Prostate gland (tissue), 2 donors: ENCODE data around the gene ZNRF3. TPM values are rescaled to one million over a fixed set of nuclear protein-coding genes. Genes with fewer than 3 reads are reported as not detected.

ENCODE experiments used
- DNase-seq: peaks from one replicate; pipeline ENCODE4 v3.0.0-alpha.2; 2019; ENCODE audit warnings: low spot score
- H3K27ac ChIP-seq, 2 donors: fragments of 200-600 bp; sonication (generic); 2 replicates each; pipeline ENCODE4 v1.5.1; 2017 to 2019
- H3K27me3 ChIP-seq: fragments of 200-600 bp; sonication (generic); replicated peaks from 2 replicates; pipeline ENCODE4 v1.5.1; 2019; ENCODE audit not compliant: insufficient read depth
- H3K36me3 ChIP-seq, 2 donors: fragments of 200-600 bp; sonication (generic); 1 replicate in 1 of 2; 2 replicates in 1 of 2; pipeline versions ENCODE4 v1.5.1 to v1.8.1; 2017 to 2019
- H3K4me1 ChIP-seq: fragments of 200-600 bp; sonication (generic); replicated peaks from 2 replicates; pipeline ENCODE4 v1.5.1; 2019
- H3K4me3 ChIP-seq, 2 donors: fragments of 200-600 bp; sonication (generic); 2 replicates each; pipeline ENCODE4 v1.5.1; 2017 to 2019
- H3K9me3 ChIP-seq: fragments of 200-600 bp; sonication (generic); 2 replicates; pipeline ENCODE4 v1.5.1; 2017
- CTCF ChIP-seq, 4 experiments: fragments of 200-600 bp in 2 of 4; fragments of 450-650 bp in 2 of 4; sonication (generic) in 2 of 4; IDR thresholded peaks; 1 replicate in 3 of 4; 2 replicates in 1 of 4; pipeline ENCODE4 v1.5.1; 2016 to 2019; ENCODE audit warnings: antibody characterized with exemption in 4 of 4, mild to moderate bottlenecking in 2 of 4, moderate library complexity in 2 of 4
- POLR2A ChIP-seq: fragments of 450-650 bp; IDR thresholded peaks from one replicate; pipeline ENCODE4 v1.6.1; 2016; ENCODE audit warnings: antibody characterized with exemption, mild to moderate bottlenecking
- POLR2AphosphoS5 ChIP-seq: sonication (generic); formaldehyde crosslinking; IDR thresholded peaks from one replicate; pipeline ENCODE4 v1.6.1; 2017; ENCODE audit warnings: antibody characterized with exemption
- WGBS: methylation state at CpG from one replicate; pipeline ENCODE4 v1.1.5; 2018; 5-methylcytosine and 5-hydroxymethylcytosine counted together
- intact Hi-C: fragments of 100-400 bp; cut with DNase I; formaldehyde crosslinking; loops from one replicate; pipeline ENCODE4 v1.14.2; 2022
- total RNA-seq, 2 donors: library from RNA; depleted of rRNA; stranded (reverse); fragments of >200 nt; gene quantifications; one replicate each; pipeline ENCODE4 v1.1.0, GENCODE V29; 2016

ZNRF3 gene
- total RNA-seq, 2 donors from 2014 or later = 38.5 to 46.1 TPM

GRCh38 chr22:28938286-28938833, 55.0 kb downstream of the ZNRF3 start:
- intact Hi-C loops = loop anchor here (5.0 kb wide), 1 partner anchor 51 kb away; no protein-coding TSS in a partner anchor
- 76% methylated on average over 4 of the region's 4 CpGs for WGBS
- Histone ChIP-seq H3K27me3 (no peaks in the 10 kb centered on the region), H3K4me3 (no peak overlapping the region), H3K36me3 (no peaks in the 10 kb centered on the region), H3K27ac (no peak overlapping the region), H3K4me1 (no peaks in the 10 kb centered on the region), H3K9me3 (no peaks in the 10 kb centered on the region)
- no peak for DNase-seq
- TF ChIP-seq POLR2AphosphoS5 (no peak), CTCF (IDR thresholded peaks at IDR 0.05) (no peak), POLR2A (no peak)

GRCh38 chr22:28939394-28939793, 56.0 kb downstream of the ZNRF3 start:
- no peak for DNase-seq
- no peaks in the 10 kb centered on the region for H3K36me3 ChIP-seq
- H3K4me3 ChIP-seq = no peak overlapping the region
- no peak overlapping the region for H3K27ac ChIP-seq
- peaks cover 4% of the 10 kb centered on the region for H3K4me1 ChIP-seq
- TF ChIP-seq CTCF (IDR thresholded peaks at IDR 0.05) = no peak
- no peak for TF ChIP-seq POLR2A
- TF ChIP-seq POLR2AphosphoS5 = no peak
- intact Hi-C loops = loop anchor here (5.0 kb wide), 1 partner anchor 52 kb away; no protein-coding TSS in a partner anchor
- H3K9me3 ChIP-seq = no peaks in the 10 kb centered on the region
- 56% methylated on average over 6 of the region's 6 CpGs for WGBS
- no peaks in the 10 kb centered on the region for H3K27me3 ChIP-seq

GRCh38 chr22:28939932-28940331, 56.6 kb downstream of the ZNRF3 start:
- DNase-seq = no peak
- TF ChIP-seq POLR2A = no peak
- TF ChIP-seq POLR2AphosphoS5 = no peak
- TF ChIP-seq CTCF (IDR thresholded peaks at IDR 0.05) = no peak
- H3K9me3 ChIP-seq = no peaks in the 10 kb centered on the region
- no peak overlapping the region for H3K27ac ChIP-seq
- no peak overlapping the region for H3K4me3 ChIP-seq
- H3K27me3 ChIP-seq = no peaks in the 10 kb centered on the region
- no peaks in the 10 kb centered on the region for H3K36me3 ChIP-seq
- intact Hi-C loops = loop anchor here (5.0 kb wide), 1 partner anchor 53 kb away; no protein-coding TSS in a partner anchor
- WGBS = 30% methylated on average over 2 of the region's 2 CpGs
- peaks cover 4% of the 10 kb centered on the region for H3K4me1 ChIP-seq

- intact Hi-C loops = no loop called here
- Histone ChIP-seq H3K4me3 (no peak overlapping the region), H3K4me1 (peaks cover 4% of the 10 kb centered on the region), H3K9me3 (no peaks in the 10 kb centered on the region), H3K36me3 (no peaks in the 10 kb centered on the region), H3K27me3 (no peaks in the 10 kb centered on the region), H3K27ac (no peak overlapping the region)
- TF ChIP-seq POLR2A (no peak), CTCF (IDR thresholded peaks at IDR 0.05) (no peak), POLR2AphosphoS5 (no peak)
- no peak for DNase-seq
- 71% methylated on average over 5 of the region's 5 CpGs for WGBS
Measured at GRCh38 chr22:28940441-28940840, 57.1 kb downstream of the ZNRF3 start.

GRCh38 chr22:28942333-28942732, 59.0 kb downstream of the ZNRF3 start:
- H3K27me3 ChIP-seq = no peaks in the 10 kb centered on the region
- H3K36me3 ChIP-seq = no peaks in the 10 kb centered on the region
- no peaks in the 10 kb centered on the region for H3K9me3 ChIP-seq
- H3K4me1 ChIP-seq = peaks cover 4% of the 10 kb centered on the region
- H3K27ac ChIP-seq = no peak overlapping the region
- TF ChIP-seq CTCF (IDR thresholded peaks at IDR 0.05) (no peak), POLR2AphosphoS5 (no peak), POLR2A (no peak)
- WGBS = 97% methylated on average over 5 of the region's 5 CpGs
- intact Hi-C loops = no loop called here
- no peak overlapping the region for H3K4me3 ChIP-seq
- no peak for DNase-seq
